WI38 (cell line): Measurements from ENCODE around the gene ZNF414.
A peak's percentile ranks its signal among the peaks of the same experiment; 100 is the strongest.

Experiments used
- H3K4me3 ChIP-seq: 2 replicates; pipeline ENCODE4 v1.5.1; 2011; ENCODE audit warnings: low read depth, mild to moderate bottlenecking, control low read depth, low read length
- CTCF ChIP-seq: IDR thresholded peaks from 2 replicates; pipeline ENCODE4 v1.5.1; 2012; ENCODE audit warnings: low read depth, mild to moderate bottlenecking, control low read depth, low read length

Gene ZNF414

DNA sequence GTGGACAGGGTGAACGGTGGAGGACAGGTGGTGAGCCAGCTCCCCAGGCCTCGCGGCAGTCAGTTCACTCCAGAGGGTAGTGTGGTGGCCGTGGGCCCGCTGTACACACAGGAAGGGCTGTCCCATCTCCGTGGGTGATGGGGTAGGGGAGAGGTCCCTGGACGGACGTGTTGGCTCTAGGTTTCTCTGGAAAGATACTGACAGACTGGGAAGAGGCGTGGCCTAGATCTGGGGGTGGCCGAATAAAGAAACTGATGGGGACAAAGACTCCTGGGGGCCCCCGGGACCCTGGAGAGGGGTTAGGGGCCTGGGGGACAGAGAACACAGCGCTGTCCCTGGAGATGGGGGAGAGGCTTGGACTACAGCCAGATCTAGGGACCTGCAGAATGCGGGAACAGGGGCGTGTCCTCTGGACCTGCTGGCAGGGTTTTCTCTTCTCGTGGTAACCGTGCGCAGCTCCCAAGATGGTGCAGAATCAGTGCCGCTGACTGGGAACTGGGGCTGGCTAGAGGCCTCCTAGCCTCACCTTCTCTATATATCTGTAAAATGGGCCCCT is 7.5 kb downstream of the ZNF414 start:
- no peak; the same call in 1 of the 2 replicates for TF ChIP-seq CTCF
- peak overlapping the region; percentile 60 for H3K4me3 ChIP-seq

DNA sequence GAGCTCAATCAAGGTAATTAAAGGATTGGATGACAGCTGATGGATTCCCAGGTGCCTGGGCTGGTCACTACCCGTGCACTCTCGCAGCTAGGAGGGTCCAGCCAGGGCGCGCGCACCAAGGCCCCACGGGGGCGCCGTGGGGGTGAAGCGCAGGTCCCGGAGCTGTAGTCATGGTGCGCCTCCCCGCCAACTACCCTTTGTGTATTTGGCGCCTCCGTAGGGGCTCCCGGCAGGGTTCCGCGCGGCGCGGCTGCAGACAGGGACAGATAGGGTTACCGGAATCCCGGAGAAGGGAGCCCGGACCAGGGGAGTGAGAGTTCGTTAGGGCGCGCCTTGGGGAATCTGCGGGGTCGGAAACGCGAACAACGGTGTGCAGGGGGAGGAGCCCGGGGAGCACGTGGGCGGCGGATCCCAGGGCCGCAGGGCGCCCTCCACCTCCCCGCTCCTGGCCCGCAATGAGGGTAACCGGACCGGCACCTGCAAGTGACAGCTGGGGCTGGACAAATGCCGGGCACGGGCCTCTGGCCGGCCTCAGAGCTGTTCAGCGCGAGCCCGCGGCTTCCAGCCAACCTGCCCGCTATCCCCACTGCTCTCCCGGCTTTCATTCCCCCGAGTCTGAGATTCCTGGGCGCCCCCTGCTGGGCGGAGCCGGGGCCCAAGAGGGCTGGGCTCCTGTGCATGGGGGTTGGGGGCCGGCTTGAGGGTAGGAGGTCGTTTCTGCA is 8.1 kb downstream of the ZNF414 start:
- peak overlapping the region; percentile 60 for H3K4me3 ChIP-seq
- peak; percentile 86 for TF ChIP-seq CTCF

GRCh38 chr19:8504919-8505318 is 9.0 kb downstream of the ZNF414 start:
- H3K4me3 ChIP-seq = no peak overlapping the region
- no peak for TF ChIP-seq CTCF

DNA sequence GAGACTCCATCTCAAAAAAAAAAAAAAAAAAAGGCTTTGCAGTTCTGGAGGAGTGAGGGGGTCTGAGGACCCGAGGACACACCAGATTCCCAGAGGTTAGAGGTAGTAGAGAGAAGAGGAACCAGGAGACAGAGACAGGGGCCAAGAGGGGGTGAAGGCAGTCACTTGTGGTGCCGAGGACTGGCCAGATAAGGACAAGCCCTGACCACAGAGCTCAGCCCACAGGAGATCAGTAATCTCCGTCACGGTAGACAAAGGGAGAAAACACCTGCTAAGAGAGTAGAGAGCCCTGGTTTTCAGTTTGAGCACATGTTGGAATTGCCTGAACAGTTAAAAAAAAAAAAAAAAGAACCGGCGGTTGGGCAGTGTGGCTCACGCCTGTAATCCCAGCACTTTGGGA is 9.8 kb downstream of the ZNF414 start:
- H3K4me3 ChIP-seq = no peak overlapping the region
- no peak for TF ChIP-seq CTCF

DNA sequence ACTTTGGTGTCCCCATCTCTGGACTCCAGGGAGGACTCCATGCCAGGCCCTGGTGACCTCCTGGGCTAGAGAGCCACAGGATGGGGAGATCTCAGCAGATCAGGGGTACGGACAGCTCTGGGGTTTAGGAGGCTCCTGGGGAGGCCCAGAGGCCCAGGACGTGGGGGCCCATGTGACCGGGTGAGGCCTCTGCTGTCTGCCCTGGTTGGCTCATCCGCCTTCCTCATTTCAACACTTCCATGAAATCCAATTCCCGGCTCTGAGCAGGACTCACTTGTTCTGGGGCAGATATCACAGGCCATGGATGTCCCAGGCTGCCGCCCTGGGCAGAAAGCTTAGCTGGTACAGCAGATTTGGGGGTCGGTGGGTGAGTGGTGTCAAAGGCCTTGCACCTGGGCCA is 10.5 kb downstream of the ZNF414 start:
- H3K4me3 ChIP-seq = no peak overlapping the region
- no peak for TF ChIP-seq CTCF

- H3K4me3 ChIP-seq = no peak overlapping the region
- no peak for TF ChIP-seq CTCF
Measured at GRCh38 chr19:8501981-8502380, 12.0 kb downstream of the ZNF414 start.

- no peak for TF ChIP-seq CTCF
- H3K4me3 ChIP-seq = no peak overlapping the region
Measured at GRCh38 chr19:8501516-8501915, 12.5 kb downstream of the ZNF414 start.
